Skin of body (tissue), 2 donors: ENCODE results near the gene ZNF524. TPM values are rescaled to one million over a fixed set of nuclear protein-coding genes. Genes with fewer than 3 reads are reported as not detected.
"Not testable (repeated sequence)": the region's sequence is repeated elsewhere in the genome, so short reads cannot be mapped to it uniquely, and the experiment has no call there.

Experiments used
- DNase-seq: peaks from one replicate; lab custom pipeline; 2025; lab: John Stamatoyannopoulos, UW
- total RNA-seq: library from RNA; depleted of rRNA; stranded (reverse); fragments of >200 nt; gene quantifications from one replicate; pipeline ENCODE4 v1.2.3, GENCODE V29; 2014

ZNF524 gene
- total RNA-seq, 1 donor from 2014 or later = 6.4 TPM

DNA sequence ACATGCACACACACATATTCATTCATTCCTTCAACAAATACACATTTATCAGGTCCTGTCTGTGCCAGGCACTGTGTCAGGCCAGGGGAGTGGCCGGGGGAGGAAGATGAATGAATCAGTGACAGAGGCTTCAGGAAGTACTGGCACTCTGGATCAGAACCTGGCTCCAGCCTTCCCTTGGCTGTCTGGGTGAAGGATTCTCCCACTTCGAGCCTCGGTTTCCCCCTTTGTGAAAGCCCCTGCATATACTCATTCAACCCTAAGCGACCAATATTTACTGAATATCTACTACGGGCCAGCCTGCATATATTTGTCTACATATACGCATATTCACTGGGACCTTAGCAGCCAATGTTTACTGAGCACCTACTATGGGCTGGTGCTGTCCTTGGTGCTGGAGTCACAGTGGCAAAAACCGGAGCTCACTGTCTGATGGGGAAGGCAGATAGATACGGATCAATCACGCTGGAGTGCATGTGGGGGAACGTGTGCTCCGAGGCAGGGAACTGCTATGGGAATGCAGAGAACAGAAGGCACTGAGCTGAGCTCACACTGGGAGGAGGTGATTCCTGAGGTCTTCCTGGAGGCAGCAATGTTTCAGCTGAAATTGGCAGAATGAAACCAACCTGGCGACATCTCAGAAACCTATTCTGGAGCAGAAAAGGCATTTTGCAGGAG, 18.8 kb upstream of the ZNF524 start:
- DNase-seq = no peak

DNA sequence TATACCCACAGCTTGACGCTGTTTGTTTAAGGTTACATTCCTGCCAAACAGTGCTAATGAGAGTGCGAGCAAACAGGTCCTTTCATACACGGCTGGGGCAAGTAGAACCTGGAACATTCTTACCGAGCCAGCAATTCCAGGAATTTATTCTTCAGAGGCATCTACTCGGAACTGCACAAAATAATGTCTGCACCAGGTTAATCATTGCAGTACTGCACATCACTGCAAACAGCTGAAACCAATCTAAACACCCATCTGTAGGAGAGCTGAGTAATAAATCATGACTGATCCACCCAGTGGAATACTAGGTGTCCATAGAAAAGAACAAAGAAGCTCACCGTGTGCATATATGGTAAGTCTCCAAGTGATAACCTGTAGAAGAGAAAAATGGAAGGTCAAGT, 18.3 kb upstream of the ZNF524 start:
- DNase-seq = no peak

DNA sequence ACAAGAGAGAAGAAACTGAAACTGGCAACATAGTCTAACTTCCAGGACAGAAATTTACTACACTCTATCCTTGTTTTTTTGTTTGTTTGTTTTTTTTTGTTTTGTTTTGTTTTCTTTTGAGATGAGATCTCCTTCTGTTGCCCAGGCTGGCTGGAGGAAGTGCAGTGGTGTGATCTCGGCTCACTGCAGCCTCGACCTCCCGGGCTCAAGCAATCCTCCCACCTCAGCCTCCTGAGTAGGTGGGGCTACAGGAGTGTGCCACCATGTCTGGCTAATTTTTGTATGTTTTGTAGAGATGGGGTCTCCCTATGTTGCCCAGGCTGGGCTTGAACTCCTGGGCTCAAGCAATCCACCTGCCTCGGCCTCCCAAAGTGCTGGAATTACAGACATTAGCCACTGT, 17.8 kb upstream of the ZNF524 start:
- DNase-seq = not testable (repeated sequence)

DNA sequence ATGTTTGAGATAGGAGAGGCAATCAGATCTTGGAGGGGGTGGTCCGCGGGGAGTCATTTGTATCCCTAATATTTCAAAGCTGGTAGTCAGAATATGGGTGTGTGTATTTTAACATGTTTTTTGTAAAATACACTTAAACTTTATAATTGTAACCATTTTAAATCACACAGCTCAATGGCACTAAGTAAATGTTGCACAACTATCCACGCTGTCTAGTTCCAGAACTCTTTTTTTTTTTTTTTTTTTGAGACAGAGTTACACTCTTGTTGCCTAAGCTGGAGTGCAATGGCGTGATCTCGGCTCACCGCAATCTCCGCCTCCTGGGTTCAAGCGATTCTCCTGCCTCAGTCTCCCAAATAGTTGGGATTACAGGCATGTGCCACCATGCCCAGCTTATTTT, 16.2 kb upstream of the ZNF524 start:
- DNase-seq = not testable (repeated sequence)

DNA sequence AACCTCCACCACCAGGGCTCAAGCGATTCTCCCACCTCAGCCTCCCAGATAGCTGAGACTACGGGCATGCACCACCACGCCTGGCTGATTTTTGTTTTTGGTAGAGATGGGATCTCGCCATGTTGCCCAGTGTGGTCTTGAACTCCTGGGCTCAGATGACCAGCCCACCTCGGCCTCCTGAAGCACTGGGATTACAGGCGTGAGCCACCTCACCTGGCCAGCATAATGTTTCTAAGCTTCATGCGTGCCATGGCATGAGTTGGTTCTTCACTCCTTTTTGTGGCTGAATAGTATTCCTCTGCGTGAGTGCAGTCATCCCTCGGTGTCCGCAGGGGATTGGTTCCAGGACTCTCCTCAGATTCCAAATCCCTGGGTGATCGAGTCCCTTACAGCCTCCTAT, 15.2 kb upstream of the ZNF524 start:
- no peak for DNase-seq

DNA sequence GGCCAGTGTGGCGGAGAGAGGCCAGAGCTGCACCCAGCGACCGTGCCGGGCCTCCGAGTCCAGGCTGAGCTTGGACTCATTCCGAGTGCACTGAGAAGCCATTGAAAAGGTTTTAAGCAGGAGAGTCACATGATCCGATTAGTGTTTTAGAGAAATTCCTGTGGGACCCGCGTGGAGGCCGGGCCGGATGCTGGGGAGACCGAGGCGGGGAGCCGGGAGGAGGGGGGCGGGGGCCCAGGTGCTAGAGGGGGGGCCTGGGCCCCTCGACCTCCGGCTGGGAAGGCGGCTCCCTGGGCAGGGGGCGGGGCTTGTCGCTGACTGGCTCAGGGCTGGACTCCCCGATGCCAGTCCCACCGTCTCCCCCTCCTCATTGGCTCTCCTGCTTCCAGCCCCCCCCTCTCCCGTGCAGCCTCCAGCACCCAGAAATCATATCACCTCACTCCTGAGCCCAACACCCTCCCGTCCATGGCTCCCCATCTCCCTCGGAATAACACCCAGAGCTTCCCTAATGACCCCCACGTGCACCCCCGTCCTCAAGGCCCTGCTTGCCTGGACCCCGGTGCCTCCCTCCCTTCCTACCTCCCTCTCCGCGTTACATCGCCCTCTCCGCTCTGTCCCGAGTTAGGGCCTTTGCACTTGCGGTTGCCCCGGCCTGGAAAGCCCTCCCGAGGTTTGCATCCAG, 14.3 kb upstream of the ZNF524 start:
- peak; percentile 69 for DNase-seq

DNA sequence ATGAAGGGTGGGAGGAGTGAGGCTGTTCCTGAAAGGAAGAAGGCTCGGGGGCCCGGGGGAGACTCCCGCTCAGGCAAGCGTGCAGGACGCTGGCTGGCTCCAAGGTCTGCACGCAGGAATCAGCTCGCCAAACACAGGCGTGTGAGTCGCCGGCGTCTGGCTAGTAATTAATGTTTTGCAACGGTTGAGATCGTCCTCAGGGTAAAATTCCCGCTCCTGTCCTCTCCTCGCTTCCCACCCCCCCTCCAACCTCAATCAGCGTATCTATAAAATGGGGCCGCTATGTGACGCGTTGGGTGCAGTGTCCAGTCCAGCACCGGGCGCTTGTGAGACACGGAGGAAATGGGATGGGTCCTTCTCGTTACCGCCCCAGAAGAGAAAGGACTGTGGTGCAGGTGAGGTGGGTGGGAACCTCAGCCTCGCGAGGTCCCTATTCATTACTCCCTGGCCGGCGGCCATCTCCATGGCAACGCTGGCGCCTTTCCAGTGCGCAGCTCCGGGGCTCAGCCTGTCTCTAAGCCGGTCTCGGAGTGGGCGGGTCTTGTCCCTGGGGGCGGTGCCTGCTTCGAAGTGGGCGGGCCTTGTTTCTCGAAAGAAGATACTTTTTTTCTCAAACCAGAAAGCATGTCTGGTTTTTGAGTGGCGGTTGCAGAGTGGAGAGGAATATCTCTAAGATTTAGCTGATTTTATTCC, 13.0 kb upstream of the ZNF524 start:
- peak; percentile 63 for DNase-seq

DNA sequence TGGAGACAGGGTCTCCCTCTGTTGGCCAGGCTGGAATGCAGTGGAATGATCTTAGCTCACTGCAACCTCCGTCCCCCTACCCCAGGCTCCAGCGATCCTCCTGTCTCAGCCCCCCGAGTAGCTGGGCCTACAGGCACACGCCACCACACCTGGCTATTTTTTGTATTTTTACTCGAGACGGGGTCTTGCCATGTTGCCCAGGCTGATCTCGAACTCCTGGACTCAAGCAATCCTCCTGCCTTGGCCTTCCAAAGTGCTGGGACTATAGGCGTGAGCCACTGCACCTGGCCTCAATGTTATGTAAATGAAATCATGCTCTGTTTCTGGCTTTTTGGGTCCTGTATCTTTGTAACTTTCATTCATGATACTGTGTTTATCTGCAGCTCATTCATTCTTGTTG, 11.3 kb upstream of the ZNF524 start:
- no peak for DNase-seq

DNA sequence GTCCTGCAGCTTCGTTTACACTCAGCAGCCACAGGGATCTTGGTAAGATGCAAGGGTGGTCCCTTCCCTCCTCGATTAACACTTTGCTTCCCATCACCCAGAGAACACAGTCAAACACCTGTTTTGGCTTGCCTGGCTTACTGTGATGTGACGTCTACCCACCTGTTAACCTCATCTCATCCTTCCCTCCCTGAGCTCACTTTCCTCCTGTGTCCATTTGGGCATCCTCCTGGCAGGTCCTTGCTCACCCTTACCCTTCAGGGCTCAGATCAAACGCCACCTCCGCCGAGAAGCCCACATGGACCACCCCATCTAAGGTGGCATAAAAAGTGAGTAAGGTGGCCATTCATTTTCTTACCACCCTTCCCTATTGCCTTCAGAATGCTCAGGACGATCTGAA, 10.0 kb upstream of the ZNF524 start:
- no peak for DNase-seq

DNA sequence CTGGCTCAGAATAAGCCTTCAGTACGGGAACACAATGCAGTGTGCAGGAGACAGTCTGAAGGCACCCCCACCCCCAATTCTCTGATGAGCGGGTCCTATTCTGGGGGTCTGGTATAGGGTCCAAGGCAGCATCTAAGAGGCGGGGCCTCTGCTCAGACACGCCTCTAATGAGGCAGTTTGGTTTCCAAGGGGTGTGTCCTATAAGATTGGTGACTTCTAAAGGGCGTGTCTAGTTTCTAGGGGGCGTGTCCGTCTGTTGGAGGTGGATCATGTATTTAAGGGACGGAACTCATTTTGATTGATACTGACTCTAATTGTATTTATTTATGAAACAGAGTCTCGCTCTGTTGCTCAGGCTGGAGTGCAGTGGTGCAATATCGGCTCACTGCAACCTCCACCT, 9.5 kb upstream of the ZNF524 start:
- DNase-seq = no peak

DNA sequence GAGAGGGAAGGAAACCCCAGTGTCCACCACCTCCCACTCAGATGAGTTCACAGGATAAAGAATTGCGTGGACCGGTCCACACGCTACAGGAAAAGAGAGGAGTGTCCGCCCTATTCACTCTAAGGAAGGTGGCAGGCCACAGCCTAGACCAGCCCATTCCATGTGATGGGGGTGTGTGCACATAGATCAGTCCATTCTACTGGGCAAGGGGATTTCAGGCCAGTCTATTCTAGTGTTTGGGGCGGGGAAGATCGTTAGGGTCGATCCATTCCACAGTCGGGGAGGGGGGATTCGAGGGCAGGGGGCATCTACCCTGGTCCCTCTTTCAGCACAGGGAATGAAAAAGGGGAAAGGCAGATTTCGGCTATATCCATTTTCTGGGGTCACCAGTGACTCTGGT, 8.5 kb upstream of the ZNF524 start:
- no peak for DNase-seq

DNA sequence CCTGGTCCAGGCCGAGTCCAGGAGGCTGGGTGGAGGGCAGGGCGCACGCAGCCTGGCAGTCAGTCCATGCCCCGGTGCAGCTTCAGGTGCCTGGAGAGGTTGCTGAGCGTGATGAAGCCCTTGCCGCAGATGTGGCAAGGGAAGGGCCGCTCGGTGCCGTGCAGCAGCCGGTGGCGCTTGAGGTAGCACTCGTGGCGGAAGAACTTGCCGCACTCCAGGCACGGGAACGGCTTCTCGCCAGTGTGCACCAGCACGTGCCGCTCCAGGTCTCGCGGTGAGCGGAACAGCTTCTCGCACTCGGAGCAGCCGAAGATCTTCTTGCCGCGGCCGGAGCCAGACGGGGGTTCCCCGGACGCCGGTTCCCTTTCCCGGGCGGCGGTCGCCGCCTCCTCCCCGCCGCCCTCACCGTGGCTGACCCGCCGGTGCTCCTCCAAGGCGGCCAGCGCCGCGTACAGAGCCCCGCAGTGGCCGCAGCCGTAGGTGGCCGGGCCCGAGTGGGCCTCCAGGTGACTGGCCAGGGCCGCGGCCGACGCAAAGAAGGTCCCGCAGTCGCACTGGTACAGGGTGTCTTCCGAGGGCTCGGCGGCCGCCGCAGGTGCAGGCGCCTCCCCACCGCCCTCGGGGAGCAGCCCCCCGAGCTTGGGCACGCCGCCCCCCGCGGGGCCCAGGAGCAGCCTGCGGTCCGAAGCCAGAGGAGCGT, 7.5 kb upstream of the ZNF524 start:
- DNase-seq = no peak

DNA sequence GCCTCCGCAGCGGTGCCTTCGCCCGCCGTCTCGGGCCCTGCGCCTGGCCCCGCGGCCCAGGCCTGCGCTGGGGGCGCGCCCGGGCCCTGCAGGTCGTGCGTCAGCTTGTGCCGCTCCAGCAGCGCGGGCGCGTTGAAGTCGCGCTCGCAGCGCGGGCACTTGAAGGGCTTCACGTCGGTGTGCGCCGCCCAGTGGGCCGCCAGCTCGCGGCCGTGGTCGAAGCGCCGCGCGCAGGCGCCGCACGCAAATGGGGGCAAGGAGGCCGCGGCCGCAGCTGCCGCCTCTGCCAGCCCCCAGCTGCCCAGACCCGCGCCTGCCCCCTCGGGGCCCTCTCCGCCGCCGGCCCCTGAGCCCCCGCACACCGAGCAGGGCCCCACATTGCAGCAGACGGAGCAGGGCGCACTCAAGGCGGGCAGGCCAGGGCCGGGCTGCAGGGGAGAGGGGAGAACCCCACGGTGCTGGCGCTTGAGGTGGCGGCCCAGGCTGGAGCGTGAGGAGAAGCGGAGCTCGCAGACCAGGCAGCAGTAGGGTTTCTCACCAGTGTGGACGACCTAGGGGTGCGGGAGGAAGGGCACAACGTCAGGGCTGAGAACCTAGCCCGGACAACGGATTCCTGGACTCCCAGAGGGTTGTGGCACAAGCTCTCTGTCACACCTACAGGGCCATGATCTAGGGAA, 6.9 kb upstream of the ZNF524 start:
- DNase-seq = no peak

DNA sequence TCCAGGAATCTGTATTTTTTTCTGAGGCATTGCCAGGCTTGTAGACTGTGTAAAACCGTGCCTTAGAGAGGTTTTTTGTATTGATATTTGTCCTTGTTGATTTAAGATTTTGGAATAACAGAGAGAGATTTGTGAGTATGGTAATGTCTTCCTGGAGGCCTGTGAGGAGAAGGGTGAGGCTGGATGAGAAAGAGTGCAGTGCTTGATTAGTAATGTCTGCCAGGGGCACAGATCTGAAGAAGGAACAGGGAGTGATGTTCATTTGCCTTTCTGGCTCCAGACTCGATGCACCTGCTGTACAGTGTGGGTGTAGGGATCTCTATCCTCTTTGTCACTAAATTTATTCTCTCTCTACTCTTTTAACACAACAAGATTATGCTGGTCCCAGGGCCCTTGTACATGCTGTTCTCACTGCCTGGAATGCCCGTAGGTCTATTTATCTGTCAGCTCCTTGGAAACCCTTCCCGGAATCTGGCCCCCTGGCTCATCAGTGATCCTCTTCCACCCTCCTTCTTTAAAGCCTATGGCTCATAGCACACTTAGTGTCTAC, 5.0 kb upstream of the ZNF524 start:
- no peak for DNase-seq

DNA sequence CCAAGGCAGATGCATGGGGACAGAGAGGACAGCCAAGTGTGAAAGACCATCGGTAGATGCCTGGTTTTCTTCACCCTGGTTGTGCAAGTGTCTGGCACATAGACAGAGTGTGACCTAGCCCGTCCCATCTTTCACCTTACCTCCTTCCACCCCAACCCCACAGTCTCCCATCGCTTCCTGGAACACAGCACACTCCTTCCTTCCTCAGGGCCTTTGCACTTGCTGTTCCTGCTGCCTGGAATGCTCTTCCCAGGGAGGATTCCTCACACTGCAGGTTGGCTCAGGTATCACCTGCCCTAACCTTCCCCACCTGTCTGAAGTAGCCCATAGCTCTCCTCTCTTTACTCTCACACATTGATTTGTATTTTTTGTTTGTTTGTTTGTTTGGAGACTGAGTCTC, 3.8 kb upstream of the ZNF524 start:
- no peak for DNase-seq

DNA sequence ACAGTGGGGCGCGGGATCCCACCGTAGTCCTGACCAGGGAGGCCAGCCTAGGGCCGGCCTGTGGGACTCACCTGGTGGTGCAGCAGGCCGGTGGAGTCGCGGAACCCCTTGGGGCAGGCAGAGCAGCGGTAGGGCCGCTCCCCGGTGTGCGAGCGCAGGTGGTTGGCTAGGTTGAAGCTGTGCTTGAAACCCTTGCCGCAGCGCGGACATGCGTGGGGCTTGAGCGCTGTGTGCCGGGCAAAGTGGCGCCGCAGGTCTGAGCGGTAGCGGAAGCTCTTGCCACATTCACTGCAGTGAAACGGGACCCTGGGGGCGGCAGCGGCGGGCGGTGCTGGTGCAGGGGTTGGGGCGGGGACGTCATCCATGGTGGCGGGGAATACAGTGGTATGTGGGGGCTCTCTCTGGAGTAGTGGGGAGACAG, 2.6 kb upstream of the ZNF524 start:
- DNase-seq = no peak

DNA sequence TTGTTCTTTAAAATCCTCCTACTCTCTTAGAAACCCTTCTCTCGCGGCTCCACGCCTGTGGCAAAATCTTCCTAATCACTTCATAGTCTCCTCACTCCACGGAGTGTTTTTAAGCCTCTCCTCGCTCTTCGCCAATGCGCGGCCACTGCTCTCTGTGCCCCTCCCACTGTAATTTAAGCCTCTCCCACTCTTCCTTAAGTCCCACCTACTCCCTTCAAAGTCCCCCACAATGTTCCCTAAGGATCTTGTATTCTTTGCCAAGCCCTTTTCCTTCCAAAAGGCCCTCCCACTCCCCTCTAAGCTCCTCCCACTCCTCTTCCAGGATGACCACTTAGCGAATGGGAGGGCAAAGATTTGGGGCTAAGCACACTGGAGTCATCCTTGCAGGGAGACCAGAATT, 2.1 kb upstream of the ZNF524 start:
- no peak for DNase-seq

DNA sequence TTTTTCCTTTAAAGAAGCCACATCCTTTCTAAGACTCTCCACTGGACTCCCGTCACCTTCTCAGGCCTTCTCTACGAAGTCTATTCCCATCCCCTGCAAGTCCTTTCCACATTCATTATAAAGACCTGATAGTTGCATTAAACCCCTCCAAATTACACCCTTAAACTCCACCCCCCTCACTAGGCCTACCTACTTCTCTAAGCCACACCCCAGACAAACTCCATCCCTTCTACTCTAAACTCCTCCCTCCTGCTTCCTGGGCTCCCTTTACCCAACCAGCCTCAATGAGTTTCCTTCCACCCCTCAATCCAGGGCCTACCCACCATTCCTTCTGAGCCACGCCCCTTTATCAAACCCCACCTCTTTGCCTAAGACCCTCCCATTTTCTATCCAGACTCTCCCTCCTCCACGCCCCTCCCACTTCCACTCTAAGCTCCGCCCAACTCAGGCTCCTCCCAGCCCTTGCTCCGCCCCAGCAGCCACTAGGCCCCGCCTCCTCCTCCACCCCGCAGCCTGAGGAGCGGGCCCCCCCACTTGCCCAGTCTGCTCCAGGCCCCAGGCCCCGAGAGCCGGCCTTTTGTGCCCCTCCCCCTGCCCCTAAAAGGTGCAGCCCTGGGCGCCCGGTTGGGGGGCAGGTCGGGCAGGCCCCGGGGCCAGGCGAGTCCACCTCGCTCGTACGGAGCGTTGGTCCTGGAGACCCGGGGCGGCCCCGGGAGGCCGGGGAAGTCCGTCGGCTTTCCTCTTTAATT, 1.2 kb upstream of the ZNF524 start:
- peak; percentile 93 for DNase-seq

DNA sequence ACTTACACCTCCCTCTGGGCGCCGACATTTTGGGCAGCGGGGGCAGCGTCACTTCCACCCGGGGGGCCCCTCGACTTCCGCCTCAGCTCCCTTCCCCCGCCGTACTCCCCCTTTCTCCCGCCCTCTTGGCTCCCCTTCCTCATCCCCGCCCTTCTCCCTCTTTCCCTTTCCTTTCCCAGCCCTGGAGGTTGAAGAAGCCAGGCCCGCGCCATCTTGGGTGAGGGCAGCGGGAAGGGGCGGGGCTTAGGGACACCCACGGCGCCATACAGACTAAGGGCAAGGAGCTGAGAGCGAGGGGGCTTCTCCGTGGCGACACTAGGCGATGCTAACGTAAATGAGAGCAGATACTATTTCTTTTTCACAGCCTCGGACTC, 633 bp upstream of the ZNF524 start, which contains the start of gene FIZ1:
Gene FIZ1 (minus strand): TSS at position 50 of the 374 bp plus-strand sequence. CDS start 1,652 bp downstream, outside the sequence.
- peak; percentile 99 for DNase-seq

DNA sequence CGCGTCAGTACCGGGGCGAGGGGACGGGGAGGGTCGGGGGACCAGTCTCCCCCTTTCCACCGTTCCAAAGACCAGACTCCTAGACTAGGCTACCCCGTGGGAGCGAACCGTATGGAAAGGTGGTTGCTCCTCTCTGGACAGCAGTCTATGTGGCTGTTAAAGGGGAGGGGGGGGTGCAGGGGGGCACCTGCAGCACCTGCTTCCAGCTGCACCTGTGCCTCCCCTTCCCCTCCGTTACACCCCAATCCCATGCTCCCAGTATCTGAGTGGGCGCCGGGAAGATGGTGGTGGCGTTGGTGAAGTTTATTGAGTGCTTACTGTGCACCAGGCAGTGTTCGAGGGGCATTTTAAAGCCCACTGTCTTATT, 557 bp downstream of the ZNF524 start:
- peak; percentile 40 for DNase-seq
